ENCODE measurements around the gene TEPSIN. TPM values are rescaled to one million over a fixed set of nuclear protein-coding genes. Genes with fewer than 3 reads are reported as not detected.

TEPSIN gene
- total and polyA plus RNA-seq, 2 of the 8 experiments (the other 6 are each of a cell fraction or from before 2014, with no cell fraction given): 22.9 to 28.0 TPM

GRCh38 chr17:81193470-81194224, 45.2 kb downstream of the TEPSIN start (continued):
- TF ChIP-seq, protein P1, sequence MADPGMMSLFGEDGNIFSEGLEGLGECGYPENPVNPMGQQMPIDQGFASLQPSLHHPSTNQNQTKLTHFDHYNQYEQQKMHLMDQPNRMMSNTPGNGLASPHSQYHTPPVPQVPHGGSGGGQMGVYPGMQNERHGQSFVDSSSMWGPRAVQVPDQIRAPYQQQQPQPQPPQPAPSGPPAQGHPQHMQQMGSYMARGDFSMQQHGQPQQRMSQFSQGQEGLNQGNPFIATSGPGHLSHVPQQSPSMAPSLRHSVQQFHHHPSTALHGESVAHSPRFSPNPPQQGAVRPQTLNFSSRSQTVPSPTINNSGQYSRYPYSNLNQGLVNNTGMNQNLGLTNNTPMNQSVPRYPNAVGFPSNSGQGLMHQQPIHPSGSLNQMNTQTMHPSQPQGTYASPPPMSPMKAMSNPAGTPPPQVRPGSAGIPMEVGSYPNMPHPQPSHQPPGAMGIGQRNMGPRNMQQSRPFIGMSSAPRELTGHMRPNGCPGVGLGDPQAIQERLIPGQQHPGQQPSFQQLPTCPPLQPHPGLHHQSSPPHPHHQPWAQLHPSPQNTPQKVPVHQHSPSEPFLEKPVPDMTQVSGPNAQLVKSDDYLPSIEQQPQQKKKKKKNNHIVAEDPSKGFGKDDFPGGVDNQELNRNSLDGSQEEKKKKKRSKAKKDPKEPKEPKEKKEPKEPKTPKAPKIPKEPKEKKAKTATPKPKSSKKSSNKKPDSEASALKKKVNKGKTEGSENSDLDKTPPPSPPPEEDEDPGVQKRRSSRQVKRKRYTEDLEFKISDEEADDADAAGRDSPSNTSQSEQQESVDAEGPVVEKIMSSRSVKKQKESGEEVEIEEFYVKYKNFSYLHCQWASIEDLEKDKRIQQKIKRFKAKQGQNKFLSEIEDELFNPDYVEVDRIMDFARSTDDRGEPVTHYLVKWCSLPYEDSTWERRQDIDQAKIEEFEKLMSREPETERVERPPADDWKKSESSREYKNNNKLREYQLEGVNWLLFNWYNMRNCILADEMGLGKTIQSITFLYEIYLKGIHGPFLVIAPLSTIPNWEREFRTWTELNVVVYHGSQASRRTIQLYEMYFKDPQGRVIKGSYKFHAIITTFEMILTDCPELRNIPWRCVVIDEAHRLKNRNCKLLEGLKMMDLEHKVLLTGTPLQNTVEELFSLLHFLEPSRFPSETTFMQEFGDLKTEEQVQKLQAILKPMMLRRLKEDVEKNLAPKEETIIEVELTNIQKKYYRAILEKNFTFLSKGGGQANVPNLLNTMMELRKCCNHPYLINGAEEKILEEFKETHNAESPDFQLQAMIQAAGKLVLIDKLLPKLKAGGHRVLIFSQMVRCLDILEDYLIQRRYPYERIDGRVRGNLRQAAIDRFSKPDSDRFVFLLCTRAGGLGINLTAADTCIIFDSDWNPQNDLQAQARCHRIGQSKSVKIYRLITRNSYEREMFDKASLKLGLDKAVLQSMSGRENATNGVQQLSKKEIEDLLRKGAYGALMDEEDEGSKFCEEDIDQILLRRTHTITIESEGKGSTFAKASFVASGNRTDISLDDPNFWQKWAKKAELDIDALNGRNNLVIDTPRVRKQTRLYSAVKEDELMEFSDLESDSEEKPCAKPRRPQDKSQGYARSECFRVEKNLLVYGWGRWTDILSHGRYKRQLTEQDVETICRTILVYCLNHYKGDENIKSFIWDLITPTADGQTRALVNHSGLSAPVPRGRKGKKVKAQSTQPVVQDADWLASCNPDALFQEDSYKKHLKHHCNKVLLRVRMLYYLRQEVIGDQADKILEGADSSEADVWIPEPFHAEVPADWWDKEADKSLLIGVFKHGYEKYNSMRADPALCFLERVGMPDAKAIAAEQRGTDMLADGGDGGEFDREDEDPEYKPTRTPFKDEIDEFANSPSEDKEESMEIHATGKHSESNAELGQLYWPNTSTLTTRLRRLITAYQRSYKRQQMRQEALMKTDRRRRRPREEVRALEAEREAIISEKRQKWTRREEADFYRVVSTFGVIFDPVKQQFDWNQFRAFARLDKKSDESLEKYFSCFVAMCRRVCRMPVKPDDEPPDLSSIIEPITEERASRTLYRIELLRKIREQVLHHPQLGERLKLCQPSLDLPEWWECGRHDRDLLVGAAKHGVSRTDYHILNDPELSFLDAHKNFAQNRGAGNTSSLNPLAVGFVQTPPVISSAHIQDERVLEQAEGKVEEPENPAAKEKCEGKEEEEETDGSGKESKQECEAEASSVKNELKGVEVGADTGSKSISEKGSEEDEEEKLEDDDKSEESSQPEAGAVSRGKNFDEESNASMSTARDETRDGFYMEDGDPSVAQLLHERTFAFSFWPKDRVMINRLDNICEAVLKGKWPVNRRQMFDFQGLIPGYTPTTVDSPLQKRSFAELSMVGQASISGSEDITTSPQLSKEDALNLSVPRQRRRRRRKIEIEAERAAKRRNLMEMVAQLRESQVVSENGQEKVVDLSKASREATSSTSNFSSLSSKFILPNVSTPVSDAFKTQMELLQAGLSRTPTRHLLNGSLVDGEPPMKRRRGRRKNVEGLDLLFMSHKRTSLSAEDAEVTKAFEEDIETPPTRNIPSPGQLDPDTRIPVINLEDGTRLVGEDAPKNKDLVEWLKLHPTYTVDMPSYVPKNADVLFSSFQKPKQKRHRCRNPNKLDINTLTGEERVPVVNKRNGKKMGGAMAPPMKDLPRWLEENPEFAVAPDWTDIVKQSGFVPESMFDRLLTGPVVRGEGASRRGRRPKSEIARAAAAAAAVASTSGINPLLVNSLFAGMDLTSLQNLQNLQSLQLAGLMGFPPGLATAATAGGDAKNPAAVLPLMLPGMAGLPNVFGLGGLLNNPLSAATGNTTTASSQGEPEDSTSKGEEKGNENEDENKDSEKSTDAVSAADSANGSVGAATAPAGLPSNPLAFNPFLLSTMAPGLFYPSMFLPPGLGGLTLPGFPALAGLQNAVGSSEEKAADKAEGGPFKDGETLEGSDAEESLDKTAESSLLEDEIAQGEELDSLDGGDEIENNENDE (IDR thresholded peaks at IDR 0.05; ENCODE audit: insufficient replicate concordance, low read length): no peak

Measured in H1 (cell line).